Esophagus muscularis mucosa (tissue), 3 donors: ENCODE measurements around the gene ACTN4.

ENCODE experiments used
- POLR2AphosphoS5 ChIP-seq, 2 donors: sonication (generic); formaldehyde crosslinking; IDR thresholded peaks; one replicate each; pipeline ENCODE4 v1.6.1; 2017; ENCODE audit warnings: antibody characterized with exemption in 2 of 2
- TF ChIP-seq, protein P1 (sequence below), 3 experiments: fragments of 200-600 bp in 2 of 3; fragments of 450-650 bp in 1 of 3; sonication (generic) in 2 of 3; IDR thresholded peaks; one replicate each; pipeline ENCODE4 v1.5.1; 2017 to 2019; ENCODE audit warnings: antibody characterized with exemption in 3 of 3, mild to moderate bottlenecking in 2 of 3, moderate library complexity in 1 of 3

DNA sequence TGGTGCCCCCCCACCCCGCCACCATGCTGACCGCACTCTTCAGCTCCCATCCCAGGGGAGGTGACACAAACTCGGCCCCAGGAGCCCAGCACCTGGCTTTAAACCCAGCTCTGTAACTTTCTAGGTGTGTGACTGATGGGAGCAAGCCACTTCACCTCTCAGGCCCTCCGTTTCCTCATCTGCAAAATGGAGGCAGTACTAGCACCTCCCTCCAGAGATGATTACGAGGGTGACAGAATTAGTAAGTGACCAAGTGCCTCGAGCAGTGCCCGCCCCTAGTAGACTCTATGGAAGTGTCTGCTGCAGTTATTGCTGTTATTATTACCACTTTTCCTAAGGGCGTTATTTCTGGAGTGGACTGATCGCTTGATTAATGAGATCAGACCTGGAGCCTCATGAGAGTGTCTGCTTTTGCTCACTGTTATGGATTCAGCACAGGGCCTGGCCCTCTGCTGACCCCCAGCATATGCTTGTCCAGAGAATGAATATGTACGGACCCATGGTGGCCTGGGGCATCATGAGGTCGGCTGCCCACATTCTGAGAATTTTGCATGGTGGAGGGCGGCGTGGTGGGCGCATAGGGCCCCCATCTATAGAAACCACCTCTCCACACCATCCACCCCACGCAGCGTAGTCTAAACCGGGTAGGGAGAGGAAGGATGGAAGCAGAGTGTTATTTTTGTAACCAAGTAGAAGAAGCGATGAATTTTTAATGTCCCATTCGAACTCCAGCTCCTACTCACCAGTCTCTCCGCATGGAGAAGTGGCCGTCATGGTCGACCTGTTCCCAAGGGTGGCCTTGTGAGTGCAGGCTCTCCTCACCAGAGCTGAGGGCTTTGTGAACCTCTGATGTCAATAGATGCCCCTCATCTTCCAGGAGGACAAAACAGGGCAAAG lies 48.6 kb downstream of the ACTN4 start:
- TF ChIP-seq POLR2AphosphoS5 (IDR thresholded peaks at IDR 0.05), result no peak
- TF ChIP-seq, protein P1, sequence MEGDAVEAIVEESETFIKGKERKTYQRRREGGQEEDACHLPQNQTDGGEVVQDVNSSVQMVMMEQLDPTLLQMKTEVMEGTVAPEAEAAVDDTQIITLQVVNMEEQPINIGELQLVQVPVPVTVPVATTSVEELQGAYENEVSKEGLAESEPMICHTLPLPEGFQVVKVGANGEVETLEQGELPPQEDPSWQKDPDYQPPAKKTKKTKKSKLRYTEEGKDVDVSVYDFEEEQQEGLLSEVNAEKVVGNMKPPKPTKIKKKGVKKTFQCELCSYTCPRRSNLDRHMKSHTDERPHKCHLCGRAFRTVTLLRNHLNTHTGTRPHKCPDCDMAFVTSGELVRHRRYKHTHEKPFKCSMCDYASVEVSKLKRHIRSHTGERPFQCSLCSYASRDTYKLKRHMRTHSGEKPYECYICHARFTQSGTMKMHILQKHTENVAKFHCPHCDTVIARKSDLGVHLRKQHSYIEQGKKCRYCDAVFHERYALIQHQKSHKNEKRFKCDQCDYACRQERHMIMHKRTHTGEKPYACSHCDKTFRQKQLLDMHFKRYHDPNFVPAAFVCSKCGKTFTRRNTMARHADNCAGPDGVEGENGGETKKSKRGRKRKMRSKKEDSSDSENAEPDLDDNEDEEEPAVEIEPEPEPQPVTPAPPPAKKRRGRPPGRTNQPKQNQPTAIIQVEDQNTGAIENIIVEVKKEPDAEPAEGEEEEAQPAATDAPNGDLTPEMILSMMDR (IDR thresholded peaks at IDR 0.05), result no peak
